Medulla oblongata (tissue), 1 donor: ENCODE results near the gene ETFA.
"Not testable (repeated sequence)": the region's sequence is repeated elsewhere in the genome, so short reads cannot be mapped to it uniquely, and the experiment has no call there.

Experiments
- DNase-seq: peaks from one replicate; pipeline ENCODE4 v3.0.0-alpha.2; 2015; ENCODE audit errors: extremely low spot score

ETFA gene

DNA sequence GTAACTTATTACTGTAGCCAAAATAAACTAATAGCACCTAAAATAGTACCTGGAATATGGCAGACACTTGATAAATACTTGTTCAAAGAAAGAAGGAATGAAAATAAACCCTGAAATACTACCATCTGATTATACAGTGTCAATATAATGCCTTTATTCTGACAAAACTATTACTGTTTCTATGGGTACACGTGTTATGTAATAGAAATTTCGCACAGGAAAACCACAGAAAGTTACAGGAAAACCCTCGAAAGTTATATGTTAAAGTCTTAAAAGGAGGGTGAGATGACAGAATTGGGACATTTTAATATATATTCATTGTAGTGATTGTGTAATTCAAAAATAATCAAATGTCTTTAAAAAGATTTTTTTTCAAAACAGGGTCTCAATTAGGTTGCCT, 28.8 kb downstream of the ETFA start:
- no peak for DNase-seq

DNA sequence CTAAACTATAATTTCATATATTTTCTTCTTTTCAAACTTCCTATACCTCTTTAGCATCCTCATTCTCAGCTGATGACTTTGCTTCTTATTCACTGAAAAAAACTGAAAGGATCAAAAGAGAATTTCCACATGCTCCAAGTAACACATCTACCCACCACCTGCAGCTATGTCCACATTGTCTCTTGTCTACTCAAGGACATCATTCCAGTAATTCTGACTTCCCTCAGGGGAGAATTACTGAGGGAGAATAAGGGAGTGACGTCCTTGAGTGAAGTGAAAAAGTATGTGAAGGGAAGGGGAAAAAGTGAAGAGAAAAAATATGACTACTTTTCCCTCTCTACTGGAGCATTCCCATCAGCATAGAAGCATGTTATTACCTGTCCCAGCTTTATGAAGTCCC, 32.6 kb downstream of the ETFA start:
- DNase-seq: no peak

DNA sequence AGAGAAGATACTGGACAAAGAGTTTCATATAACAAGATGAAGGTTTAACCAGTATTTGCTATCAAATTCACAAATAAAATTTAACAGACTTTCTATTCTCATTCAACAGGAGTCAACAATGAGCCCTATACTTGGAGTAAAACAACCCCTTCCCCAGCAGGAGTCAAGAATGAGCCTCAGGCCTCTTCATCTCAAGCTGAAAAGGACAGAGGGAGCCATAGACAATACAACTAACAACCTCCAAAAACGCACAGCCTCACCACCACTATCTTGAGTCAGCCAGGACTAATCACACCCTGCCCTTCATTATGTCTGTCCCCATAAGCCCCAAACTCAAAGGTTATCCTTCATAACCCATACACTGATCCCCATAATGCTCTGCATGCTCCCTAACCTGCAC, 36.4 kb downstream of the ETFA start:
- no peak for DNase-seq

DNA sequence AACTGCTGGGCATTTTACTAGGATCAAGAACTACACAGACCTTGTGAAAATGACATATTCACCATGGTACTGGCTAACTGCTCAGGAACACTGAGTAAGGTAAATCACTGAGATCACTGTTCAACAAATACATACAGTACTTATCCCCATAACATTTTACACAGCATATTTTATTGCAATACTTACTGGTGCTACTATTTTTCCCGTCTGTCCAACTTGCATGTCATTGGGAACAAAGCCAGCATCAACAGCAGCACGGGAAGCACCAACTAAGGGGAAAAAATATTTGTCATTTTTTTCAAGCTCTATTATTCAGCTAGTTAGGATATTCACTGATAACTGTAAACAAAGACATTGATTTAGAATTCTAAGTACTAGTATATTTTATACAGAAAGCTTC, 37.0 kb downstream of the ETFA start:
- no peak for DNase-seq

DNA sequence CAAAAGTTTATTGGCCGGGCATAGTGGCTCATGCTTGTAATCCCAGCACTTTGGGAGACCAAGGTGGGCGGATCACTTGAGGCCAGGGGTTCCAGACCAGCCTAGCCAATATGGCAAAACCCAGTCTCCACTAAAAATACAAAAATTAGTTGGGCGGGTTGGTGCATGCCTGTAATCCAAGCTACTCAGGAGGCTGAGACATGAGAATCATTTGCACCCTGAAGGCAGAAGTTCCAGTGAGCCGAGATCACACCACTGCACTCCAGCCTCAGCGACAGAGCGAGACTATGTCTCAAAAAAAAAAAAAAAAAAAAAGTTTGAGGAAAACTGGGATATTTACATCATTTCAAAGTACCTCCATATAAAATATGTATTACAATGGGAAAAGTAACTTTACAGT, 40.4 kb downstream of the ETFA start:
- DNase-seq: no peak

DNA sequence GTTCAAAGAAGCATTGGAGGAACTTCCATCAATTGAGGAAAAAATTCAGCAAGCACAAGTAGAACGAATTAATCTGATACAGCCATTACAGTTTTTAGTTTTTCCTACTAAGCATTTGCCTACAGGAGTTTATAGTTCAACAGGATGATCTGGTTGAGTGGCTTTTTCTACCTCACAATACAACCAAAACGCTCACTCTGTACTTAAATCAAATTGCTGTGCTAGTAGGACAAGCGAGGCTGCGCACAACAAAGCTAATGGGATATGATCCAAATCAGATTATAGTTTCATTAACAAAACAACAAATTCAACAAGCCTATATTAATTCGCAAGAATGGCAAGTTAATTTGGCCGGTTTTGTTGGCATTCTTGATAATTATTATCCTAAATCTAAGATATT, 44.2 kb downstream of the ETFA start:
- DNase-seq: no peak

DNA sequence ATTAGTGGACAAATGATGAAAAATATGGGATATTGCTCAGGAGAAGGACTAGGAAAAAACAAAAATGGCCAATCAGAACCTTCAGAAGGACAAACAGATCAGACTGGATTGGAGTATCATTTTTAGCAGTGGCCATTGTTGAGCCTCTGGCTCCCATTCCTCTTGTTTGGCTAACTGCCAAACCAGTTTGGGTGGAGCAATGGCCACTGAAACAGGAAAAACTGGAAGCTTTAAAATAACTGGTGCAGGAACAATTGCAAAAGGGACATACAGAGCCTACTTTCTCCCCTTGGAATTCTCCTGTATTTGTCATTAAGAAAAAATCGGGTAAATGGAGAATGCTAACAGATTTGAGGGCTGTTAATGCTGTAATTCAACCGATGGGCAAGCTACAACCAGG, 45.5 kb downstream of the ETFA start:
- not testable (repeated sequence) for DNase-seq

DNA sequence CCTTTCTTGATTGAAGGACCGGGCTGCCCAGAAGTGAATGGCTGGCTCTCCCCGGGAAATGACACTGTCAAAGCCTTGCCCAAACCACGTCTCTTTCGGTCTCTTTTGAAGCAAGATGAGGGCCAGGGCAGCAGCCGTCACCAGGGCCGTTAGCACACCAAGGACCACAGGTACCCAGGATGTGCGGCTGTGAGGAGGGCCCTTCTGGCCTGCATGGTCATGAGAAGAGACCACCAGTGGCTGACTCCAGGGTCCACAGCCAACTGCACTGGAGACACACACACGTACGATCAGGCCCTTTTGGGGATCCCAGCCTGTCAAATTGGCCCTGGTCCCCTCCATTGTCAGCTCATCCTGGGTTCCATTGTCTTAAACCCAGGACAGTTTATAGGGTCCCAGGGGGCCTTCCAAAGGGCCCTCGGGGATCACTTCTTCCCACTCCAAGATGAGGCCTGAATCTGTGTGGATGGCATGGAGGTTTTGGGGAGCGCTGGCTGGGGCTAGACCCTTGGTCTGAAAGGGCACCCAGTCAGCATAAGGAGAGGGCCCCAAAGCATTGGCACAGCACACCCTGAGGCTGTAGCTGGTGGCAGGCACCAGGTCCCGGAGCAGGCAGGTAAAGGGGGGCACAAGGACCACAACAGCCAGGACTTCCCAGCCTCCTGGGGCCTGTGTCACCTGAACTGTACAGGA, 50.9 kb downstream of the ETFA start:
- DNase-seq: no peak

DNA sequence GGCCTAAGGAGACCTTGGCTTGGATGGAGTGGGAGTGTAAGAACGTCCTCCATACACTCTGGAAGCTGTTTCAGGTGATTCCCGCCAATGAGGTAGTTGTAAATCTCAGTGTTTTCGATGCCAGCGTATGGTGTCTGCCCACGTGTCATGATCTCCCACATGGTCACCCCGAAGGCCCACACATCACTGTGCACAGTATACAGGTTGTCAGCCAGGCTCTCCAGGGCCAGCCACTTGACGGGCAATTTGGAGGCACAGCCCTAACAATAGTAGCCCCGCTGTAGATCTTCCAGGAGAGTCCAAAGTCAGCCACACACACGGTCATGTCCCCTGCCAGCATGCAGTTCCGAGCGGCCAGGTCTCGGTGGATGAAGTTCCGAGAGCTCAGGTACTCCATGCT, 51.9 kb downstream of the ETFA start:
- DNase-seq: no peak

DNA sequence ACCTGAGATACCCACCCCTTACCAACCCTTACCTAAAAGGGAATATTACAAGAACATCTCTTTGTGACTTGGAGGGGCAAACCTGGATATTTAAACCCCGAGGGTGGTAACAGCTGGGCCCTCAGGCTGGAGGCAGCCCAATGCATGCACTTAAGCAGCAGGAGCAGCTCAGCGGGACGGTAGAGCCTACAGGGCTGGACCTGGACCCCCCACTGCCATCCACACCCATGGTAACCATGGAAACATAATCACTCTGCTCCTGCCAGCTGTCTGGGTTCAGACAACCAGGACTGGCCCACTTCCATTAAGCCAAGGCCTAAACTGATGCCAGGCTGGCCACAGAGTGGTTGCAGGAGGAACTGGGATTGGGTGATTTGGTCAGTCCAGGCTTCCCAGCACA, 52.8 kb downstream of the ETFA start:
- no peak for DNase-seq

DNA sequence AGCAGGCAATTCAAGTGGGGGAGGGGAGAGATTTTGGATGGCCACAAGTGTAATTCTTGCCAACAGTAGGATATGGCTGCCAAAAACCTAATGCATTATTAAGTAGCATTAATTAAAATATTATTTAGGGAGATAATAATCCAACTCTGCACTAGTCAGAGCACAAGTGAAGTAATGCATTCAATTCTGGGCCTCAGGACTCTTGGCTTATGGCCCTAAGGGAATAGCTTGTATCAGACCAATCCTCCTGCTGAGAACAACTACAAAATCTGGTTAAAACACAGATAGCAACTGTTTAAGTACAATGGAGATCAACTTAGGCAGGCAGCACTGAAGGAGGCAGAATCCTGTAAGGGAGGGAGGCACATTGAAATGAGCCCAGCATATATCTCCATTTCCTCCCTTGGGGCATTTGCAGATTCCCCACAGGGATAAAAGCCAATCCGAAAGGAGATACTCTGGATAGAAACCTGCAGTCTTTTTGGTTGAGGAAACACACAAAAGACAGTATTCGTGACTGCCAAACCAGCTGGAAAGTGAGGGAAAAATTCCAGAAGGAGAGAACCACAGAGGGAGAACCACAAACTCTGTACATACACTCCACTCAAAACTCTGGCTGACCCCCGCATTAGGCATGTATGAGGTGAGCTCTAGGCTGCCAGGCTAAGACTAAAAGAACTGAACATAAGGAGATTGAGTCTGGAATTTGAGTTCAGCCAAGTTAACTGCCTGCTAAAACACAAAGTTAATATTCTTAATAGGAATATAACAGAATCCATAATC, 57.4 kb downstream of the ETFA start:
- no peak for DNase-seq

DNA sequence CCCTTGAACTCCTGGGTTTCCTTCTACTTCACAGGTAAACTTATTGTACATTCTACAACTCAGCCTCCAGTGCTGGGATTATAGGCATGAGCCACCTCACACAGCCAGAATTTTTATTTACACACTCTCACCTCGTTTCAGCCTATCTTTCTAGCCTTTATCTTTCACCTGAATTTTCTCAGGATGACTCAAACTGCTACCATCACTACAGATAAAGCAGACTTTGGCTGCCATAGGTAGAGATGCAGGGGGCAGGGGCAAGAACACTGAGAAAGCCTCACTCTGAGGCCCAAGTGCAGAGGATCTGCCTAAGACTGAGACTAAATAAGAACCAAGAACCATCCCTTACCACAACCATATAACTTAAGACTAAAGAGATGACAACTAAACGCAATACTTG, 59.0 kb downstream of the ETFA start:
- DNase-seq: no peak

DNA sequence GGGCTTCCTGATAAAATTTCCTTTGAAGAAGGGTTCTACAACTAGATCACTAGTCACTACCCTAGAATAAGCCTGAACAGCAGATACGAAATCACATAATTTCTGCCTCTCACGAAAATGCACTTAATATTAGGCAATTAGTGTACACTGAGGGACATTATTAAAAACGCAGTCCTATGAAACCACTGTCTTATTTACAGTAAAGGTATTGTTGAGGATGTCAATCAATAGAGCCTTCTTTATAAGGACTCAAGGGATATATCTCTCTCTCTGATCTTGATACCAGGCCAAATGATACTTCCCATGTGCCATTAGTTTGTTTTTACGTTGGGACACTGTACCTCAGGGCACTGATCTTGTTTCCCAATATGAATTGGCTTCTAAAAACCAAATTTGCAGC, 59.6 kb downstream of the ETFA start:
- no peak for DNase-seq

DNA sequence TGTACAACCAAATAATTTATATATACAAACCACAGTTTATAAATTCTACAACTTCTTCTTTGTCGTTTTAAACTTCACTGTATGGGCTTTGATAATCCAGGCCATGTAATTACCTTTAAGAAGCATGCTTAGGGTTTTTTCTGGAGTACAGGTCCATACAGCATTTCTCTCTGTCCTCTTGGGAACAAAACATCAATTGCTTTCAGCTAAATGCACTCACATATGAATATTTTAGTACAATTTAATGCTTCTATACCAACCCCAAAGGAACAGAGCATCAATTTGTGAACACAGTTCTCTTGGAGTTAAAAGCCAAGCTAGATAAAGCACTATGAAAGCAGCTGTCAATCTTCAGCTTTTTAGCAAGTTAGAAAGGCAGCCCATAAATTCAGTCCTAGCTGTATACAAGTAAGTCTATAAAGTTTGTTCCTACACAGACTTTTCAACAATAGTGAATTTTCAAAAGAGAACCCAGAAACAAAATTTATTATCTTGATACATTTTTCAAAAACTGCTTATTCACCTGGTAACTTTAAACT, 66.1 kb downstream of the ETFA start:
- DNase-seq: no peak

DNA sequence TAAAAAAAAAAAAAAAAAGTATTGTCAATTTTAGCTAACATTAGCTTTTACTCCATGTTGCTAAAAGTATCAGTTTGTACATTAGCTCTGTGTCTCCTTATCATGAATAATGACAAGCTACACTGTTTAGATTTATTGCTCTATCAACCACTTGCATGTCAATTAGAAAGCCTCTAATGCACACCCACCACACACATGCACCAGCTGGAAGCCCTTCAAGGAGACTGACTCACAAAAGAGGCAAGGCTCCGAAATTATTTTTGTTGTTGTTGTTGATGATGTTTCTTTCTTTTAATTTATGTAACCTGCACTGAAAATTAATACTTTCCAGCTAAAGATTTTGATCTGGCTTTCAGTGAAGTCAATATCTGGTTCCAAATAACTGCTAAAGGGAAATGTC, 71.5 kb downstream of the ETFA start:
- no peak for DNase-seq

DNA sequence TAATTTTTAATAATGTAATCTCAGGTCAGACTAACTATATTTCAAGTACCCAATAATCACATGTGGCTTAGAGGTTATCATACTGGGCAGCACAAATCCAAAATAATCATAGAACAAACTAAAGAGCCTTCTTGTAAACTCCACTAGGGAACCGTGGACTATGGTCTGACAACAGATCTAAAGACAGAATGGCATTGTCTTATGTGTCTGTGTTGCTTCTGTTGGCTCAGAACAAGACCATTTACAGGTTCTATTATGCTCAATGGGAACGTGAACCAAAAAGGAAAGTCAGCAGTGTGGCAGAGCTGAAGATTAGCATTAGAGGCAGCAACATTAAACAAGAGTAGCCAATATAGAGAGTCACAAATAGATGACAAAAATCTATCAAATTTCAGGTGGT, 74.9 kb downstream of the ETFA start:
- peak; percentile 41 for DNase-seq

DNA sequence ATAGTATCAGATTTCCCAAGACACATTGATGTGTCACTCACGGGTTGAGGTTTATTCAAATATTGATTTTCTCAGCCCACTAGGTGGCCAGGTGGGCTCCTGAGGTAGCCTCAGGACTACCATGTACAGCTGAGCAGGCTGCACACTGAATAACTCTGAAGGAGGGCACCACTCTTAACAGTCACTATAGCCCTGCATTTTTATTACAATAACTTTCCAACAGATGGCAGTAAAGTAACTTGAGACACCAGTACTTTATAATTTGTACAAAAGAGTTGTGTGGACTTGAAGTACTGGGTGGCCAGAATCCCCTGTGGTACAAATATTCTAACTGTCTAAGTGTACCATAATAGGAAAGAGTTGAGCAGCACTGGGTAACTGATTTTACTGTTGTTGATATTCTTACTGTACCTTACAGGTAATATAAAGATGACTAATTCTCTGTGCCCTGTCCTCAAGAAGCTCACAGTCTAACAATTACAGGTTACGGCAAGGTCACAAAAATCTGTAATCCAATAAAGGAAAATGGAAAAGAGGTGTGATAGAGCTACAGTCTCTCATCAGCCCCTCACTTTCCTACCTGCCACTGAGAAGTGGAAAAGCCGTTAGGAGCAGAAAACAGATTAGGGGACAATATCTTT, 76.0 kb downstream of the ETFA start:
- peak; percentile 40 for DNase-seq

DNA sequence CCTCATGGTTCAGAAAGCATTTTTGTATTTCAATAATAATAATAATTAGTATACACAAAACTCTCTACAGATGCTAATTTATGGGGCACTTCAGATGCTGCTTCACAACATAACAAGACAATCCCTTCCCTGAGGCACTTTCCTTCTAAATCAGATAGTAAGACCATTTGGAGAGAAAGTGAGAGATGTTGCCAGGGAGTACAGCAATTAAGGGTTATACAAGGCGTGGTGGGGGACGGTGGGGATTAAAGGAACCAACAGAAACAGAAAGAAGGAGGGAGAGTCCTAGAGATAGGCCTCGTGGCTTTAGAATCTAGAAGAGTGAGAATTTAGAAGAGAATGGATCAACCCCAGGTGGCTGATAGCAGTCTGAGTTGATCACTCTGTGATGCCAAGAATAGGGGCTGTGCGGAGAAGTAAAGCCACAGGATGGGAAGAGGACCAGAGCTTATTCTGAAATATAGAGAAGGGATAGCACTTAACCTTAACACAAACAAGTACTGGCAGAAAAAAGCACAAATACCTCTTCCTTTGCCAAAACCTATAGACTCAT, 76.9 kb downstream of the ETFA start:
- DNase-seq: no peak

DNA sequence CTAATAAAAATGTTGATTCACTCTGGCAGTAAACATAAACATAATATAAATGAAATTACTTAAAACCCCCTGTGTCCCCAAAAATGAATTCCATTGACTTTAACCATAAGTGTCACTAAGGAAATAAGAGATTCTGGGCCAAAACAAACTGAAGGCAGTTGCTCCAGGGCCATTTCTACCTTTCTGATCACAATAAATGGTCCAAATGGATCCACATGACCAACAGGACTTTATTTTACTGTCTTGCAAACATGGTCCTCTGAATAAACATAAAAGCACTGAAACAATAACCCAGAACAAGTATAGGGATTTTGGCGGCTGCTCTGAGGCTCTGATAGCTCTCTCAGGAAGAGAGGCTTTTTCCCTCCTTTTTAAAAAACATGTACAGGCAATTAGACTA, 77.3 kb downstream of the ETFA start:
- no peak for DNase-seq

DNA sequence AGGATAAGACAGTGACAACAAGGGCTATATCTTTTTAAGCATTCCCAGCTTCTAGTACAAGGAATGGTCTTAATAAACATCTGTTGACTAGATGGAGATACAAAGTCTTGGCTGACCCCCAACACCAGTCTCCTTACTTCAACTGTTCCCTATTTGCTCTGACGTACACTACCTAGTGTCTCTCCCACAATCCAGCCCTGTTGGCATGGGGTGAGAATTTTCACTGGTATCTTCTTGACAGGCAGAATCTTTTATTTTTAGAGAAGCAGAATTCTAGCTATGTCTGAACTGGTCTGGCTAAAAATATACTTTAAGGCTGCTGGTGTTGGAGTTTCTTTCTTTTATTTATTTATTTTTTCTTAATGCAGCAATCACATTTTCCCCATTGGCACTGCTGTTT, 82.0 kb downstream of the ETFA start:
- DNase-seq: no peak

DNA sequence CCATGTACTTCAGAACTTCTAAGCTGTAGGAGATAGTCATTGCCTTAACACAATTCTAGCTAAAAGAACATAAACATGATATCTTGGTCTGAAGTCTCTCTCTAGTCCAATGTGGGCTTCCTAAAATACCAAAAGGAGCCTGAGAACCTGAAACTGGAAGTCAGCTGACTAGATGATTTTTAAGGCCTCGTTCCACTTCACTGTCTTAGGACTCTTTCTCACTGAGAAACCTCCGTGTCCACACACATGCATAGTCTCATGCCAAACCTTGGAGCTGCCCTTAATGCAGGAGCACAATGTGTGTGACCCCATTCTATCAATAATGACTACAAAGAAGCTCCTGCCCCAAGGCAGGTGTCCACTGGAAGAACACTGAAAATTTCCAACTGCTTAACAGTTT, 87.7 kb downstream of the ETFA start:
- no peak for DNase-seq

DNA sequence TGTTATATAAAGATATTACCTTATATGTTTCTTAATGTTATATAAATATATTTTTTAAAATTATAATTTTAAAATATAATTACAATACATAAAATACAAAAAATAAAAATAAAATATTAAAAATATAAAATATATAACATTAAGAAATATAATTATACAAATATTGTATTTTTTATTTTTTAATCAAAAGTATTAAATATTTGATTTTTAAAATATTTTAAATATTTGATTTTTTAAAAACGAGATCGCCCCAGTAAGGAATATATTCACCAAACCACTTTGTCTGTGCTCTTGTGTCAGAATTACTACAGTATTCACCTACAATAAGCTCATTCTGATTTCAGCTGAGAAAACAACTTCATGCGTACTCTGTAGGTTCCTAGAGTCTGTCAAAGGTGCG, 89.1 kb downstream of the ETFA start:
- DNase-seq: no peak
